ENCODE data around the gene SMAD6. TPM values are rescaled to one million over a fixed set of nuclear protein-coding genes. Genes with fewer than 3 reads are reported as not detected.

Gene SMAD6
- total RNA-seq, 1 experiment from 2014 or later: 58.6 TPM

- Mint-ChIP-seq H3K9me3 (ENCODE audit: low read depth, unreplicated experiment) (no peaks in the 10 kb centered on the region), H3K27me3 (ENCODE audit: unreplicated experiment) (no peaks in the 10 kb centered on the region), H3K27ac (ENCODE audit: unreplicated experiment) (no peak overlapping the region), H3K4me3 (ENCODE audit: low read depth, unreplicated experiment) (no peak overlapping the region), H3K36me3 (ENCODE audit: insufficient read depth, unreplicated experiment) (peaks cover 19% of the 10 kb centered on the region), H3K4me1 (ENCODE audit: low read depth, unreplicated experiment) (peaks cover 18% of the 10 kb centered on the region)
- CTCF ChIA-PET: interaction anchor here (0.7 to 0.8 kb wide), 2 partner anchors 68 to 1692 kb away, joined by 3 read pairs; no protein-coding TSS in a partner anchor
- intact Hi-C loops (cut with micrococcal nuclease; ENCODE audit: unreplicated experiment): no loop called here
- no peak for TF ChIP-seq CTCF (IDR thresholded peaks at IDR 0.05; ENCODE audit: unreplicated experiment)
- BruUV-seq (replicated peaks): no TSS peak
- no peak for DNase-seq
Observed at GRCh38 chr15:66782785-66783184, 80.7 kb downstream of the SMAD6 start.

GRCh38 chr15:66783314-66783713 lies 81.3 kb downstream of the SMAD6 start:
- CTCF ChIA-PET: interaction anchor here (0.7 kb wide), 1 partner anchor 1691 kb away, joined by 3 read pairs; no protein-coding TSS in a partner anchor
- no peak for DNase-seq
- no peak overlapping the region for H3K4me3 Mint-ChIP-seq (ENCODE audit: low read depth, unreplicated experiment)
- intact Hi-C loops (cut with micrococcal nuclease; ENCODE audit: unreplicated experiment): no loop called here
- no peaks in the 10 kb centered on the region for H3K9me3 Mint-ChIP-seq (ENCODE audit: low read depth, unreplicated experiment)
- no peaks in the 10 kb centered on the region for H3K27me3 Mint-ChIP-seq (ENCODE audit: unreplicated experiment)
- peaks cover 19% of the 10 kb centered on the region for H3K36me3 Mint-ChIP-seq (ENCODE audit: insufficient read depth, unreplicated experiment)
- H3K27ac Mint-ChIP-seq (ENCODE audit: unreplicated experiment): peak overlapping the region; percentile 29
- peaks cover 13% of the 10 kb centered on the region for H3K4me1 Mint-ChIP-seq (ENCODE audit: low read depth, unreplicated experiment)
- no TSS peak for BruUV-seq (replicated peaks)
- no peak for TF ChIP-seq CTCF (IDR thresholded peaks at IDR 0.05; ENCODE audit: unreplicated experiment)

- Mint-ChIP-seq H3K27ac (ENCODE audit: unreplicated experiment) (peak overlapping the region; percentile 29), H3K27me3 (ENCODE audit: unreplicated experiment) (no peaks in the 10 kb centered on the region), H3K36me3 (ENCODE audit: insufficient read depth, unreplicated experiment) (peaks cover 19% of the 10 kb centered on the region), H3K4me3 (ENCODE audit: low read depth, unreplicated experiment) (no peak overlapping the region), H3K4me1 (ENCODE audit: low read depth, unreplicated experiment) (peaks cover 12% of the 10 kb centered on the region), H3K9me3 (ENCODE audit: low read depth, unreplicated experiment) (no peaks in the 10 kb centered on the region)
- intact Hi-C loops (cut with micrococcal nuclease; ENCODE audit: unreplicated experiment): no loop called here
- TF ChIP-seq CTCF (IDR thresholded peaks at IDR 0.05; ENCODE audit: unreplicated experiment): no peak
- no TSS peak for BruUV-seq (replicated peaks)
- DNase-seq: no peak
- CTCF ChIA-PET: interaction anchor here (0.7 kb wide), 1 partner anchor 1691 kb away, joined by 3 read pairs; no protein-coding TSS in a partner anchor
Observed at GRCh38 chr15:66783725-66784124, 81.7 kb downstream of the SMAD6 start.

GRCh38 chr15:66784174-66784573 lies 82.1 kb downstream of the SMAD6 start:
- CTCF ChIA-PET: no interaction called here
- no peak for TF ChIP-seq CTCF (IDR thresholded peaks at IDR 0.05; ENCODE audit: unreplicated experiment)
- Mint-ChIP-seq H3K36me3 (ENCODE audit: insufficient read depth, unreplicated experiment) (peaks cover 19% of the 10 kb centered on the region), H3K4me3 (ENCODE audit: low read depth, unreplicated experiment) (no peak overlapping the region), H3K27ac (ENCODE audit: unreplicated experiment) (peak overlapping the region; percentile 29), H3K9me3 (ENCODE audit: low read depth, unreplicated experiment) (no peaks in the 10 kb centered on the region), H3K27me3 (ENCODE audit: unreplicated experiment) (no peaks in the 10 kb centered on the region), H3K4me1 (ENCODE audit: low read depth, unreplicated experiment) (peaks cover 10% of the 10 kb centered on the region)
- BruUV-seq (replicated peaks): no TSS peak
- no peak for DNase-seq
- intact Hi-C loops (cut with micrococcal nuclease; ENCODE audit: unreplicated experiment): no loop called here
